HepG2 (cell line): ENCODE results near the gene NAGS.

Source experiments
- CTCF ChIP-seq: sonication (generic); formaldehyde crosslinking; IDR thresholded peaks from 2 replicates; pipeline ENCODE4 v1.5.0; 2020; ENCODE audit warnings: mild to moderate bottlenecking, missing genetic modification reagents, moderate library complexity
- EZH2 ChIP-seq: conservative IDR thresholded peaks from 2 replicates; pipeline ENCODE4 v1.6.1; 2012; ENCODE audit warnings: mild to moderate bottlenecking, low read depth, low read length, moderate library complexity
- MXD4 ChIP-seq: IDR thresholded peaks from 2 replicates; pipeline ENCODE4 v1.6.1; 2016; ENCODE audit warnings: mild to moderate bottlenecking, missing biosample characterization, missing genetic modification reagents
- POLR2A ChIP-seq, 2 experiments: IDR thresholded peaks; 2 replicates each; pipeline ENCODE4 v1.6.1; 2011; ENCODE audit warnings: low read depth in 2 of 2, low read length in 2 of 2, mild to moderate bottlenecking in 1 of 2, moderate library complexity in 1 of 2; ENCODE audit not compliant: insufficient read depth in 1 of 2
- ZKSCAN1 ChIP-seq: fragments of 150-350 bp; IDR thresholded peaks from 2 replicates; pipeline ENCODE4 v1.6.1; 2014; ENCODE audit warnings: low read length
- ZNF780A ChIP-seq: sonication (generic); formaldehyde crosslinking; IDR thresholded peaks from 2 replicates; pipeline ENCODE4 v1.8.0; 2022; ENCODE audit warnings: mild to moderate bottlenecking, missing genetic modification reagents, moderate library complexity
- ZNF83 ChIP-seq: sonication (generic); formaldehyde crosslinking; IDR thresholded peaks from 2 replicates; pipeline ENCODE4 v1.4.0; 2020; ENCODE audit warnings: missing genetic modification reagents, mild to moderate bottlenecking, borderline replicate concordance
- TF ChIP-seq, protein P1 (sequence below): sonication (generic); formaldehyde crosslinking; IDR thresholded peaks from 2 replicates; pipeline ENCODE4 v1.4.0; 2020; ENCODE audit warnings: missing genetic modification reagents

DNA sequence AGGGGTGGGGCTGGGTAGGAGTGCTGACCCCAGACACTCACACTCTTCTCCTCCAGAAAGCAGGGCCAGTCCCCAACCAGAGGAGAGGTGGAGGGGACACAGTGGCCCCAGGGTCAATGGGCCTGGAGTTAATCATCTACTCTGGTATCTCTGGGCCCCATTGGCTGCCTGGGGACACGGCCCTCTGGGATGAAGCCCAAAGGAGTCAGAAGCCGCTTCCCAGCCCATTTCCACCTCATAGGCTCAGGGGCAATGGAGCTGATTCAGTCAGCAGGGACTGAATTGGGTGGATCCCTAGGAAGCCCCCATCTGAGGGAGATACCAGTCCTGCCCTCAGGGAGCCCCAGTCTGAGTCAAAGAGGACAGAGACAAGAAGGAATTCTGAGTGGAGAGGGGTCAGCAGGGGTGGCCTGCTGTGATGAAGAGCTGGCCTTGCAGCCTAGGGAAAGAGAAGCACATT lies 2.9 kb upstream of the NAGS start:
- no peak for TF ChIP-seq CTCF (CRISPR knock-in tag)
- TF ChIP-seq ZKSCAN1 = no peak
- no peak for TF ChIP-seq EZH2
- no peak for TF ChIP-seq ZNF780A
- peak; percentile 43; the same call in 1 of the 2 replicates for TF ChIP-seq MXD4
- TF ChIP-seq ZNF83 (CRISPR knock-in tag) = no peak
- TF ChIP-seq, protein P1, sequence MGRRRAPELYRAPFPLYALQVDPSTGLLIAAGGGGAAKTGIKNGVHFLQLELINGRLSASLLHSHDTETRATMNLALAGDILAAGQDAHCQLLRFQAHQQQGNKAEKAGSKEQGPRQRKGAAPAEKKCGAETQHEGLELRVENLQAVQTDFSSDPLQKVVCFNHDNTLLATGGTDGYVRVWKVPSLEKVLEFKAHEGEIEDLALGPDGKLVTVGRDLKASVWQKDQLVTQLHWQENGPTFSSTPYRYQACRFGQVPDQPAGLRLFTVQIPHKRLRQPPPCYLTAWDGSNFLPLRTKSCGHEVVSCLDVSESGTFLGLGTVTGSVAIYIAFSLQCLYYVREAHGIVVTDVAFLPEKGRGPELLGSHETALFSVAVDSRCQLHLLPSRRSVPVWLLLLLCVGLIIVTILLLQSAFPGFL (CRISPR knock-in tag) = no peak
- peak; percentile 81 to 86 for TF ChIP-seq POLR2A (IDR thresholded peaks at IDR 0.05; ENCODE audit: insufficient read depth in 1 of 2, low read depth in 2 of 2, low read length in 2 of 2)
